Jurkat, Clone E6-1 (cell line): Measurements from ENCODE around the gene CCDC34.

ENCODE experiments used
- DNase-seq: peaks from one replicate; pipeline ENCODE4 v3.0.0-alpha.2; 2011; ENCODE audit warnings: low read depth, low spot score
- H3K4me3 ChIP-seq: 2 replicates; pipeline ENCODE4 v1.5.1; 2011; ENCODE audit warnings: mild to moderate bottlenecking, low read length, control low read depth, moderate library complexity

The CCDC34 gene

DNA sequence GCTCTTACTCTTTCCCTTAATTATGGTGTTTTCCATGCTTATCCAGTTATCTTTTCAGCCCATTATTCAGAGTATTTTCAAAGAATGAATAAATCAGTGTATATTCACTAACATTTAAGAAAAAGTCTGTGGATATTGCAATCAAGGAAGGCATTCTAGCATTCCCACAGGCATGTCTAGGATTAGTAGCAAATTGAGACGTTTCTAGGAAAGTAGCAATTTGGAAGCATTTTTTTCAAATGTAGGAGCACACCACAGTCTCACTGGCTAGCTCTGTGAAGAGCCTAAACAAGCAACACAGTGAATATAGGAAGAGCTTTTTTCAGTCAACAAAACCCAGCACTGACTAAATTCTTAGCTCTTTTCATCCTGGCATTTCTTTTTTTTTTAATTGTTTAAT lies 65.4 kb downstream of the CCDC34 start:
- H3K4me3 ChIP-seq = no peak overlapping the region
- no peak for DNase-seq

- peak; percentile 60 for DNase-seq
- H3K4me3 ChIP-seq = no peak overlapping the region
Measured at GRCh38 chr11:27296497-27296896, 66.5 kb downstream of the CCDC34 start.

- no peak overlapping the region for H3K4me3 ChIP-seq
- no peak for DNase-seq
Measured at GRCh38 chr11:27295928-27296327, 67.1 kb downstream of the CCDC34 start.

DNA sequence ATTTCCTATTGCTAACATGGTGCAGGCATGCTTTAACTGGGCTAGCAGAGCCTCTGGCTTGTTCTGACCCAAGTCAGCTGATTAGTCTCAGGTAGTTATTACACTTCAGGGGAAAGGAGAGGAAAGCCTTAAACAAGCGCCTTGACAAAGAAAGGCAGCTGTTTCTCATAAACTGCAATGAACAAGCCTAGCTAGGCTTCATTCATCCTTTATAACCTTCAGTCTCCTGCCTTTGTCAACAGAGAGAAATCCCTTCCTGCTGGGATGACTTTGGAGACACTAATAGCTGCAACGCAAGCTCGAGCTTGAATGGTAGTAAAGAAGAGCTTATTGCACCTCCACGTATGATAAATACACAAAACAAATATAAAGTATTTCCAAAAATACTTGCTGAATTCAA lies 68.4 kb downstream of the CCDC34 start:
- no peak for DNase-seq
- no peak overlapping the region for H3K4me3 ChIP-seq

DNA sequence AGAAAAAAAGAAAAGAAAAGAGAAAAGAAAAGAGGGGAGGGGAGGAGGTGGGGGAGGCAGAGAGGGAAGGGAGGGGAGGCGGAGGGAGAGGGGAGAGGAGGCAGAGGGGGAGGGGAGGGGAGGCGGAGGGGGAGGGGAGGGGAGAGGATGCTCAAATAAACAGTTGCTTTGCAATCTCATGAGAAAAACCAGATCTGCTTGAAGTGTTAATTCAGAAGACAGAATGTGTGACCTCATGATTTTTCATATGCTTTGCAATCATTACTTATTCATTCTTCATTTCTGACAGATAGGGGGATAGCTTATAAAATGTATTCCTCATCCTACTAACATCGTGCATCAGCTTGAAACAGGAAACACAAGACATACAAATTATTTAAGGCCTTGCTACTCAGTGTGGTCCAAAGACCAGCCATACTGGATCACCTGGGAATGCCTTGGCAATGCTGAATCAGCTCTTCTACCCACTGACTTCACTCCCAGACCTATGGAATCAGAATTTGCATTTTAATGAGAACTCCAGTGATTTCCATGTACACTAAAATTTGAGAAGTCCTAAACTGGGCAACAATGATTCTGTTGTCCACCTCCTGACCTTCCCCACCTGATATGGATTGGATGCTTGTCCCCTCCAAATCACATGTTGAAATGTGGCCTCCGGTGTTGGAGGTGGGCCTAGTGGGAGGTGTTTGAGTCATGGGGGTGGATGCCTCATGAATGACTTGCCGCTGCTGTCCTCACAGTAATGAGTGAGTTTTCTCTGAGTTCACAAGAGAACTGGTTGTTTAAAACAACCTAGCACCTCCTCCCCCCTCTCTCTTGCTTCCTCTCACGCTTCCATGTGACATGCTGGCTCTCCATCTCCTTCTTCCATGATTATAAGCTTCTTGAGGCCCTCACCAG lies 69.2 kb downstream of the CCDC34 start:
- no peak overlapping the region for H3K4me3 ChIP-seq
- DNase-seq = no peak

DNA sequence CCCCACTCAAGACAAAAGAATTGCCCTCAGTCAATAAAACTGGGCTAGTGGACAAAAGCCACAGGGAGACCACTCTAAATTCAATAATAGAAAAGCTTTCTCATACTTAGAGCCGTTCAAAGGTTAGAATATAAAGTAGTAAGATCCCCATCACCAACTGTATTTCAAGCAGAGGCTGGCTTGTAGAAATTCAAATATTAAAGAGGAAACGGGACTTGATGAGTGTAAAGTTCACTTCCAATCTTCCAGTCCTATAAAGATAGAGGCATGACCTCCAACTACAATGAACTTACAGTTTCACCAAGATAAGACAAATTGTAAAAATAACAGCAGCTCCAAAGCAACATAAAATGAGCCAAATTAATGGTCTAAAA lies 70.4 kb downstream of the CCDC34 start:
- no peak overlapping the region for H3K4me3 ChIP-seq
- no peak for DNase-seq

DNA sequence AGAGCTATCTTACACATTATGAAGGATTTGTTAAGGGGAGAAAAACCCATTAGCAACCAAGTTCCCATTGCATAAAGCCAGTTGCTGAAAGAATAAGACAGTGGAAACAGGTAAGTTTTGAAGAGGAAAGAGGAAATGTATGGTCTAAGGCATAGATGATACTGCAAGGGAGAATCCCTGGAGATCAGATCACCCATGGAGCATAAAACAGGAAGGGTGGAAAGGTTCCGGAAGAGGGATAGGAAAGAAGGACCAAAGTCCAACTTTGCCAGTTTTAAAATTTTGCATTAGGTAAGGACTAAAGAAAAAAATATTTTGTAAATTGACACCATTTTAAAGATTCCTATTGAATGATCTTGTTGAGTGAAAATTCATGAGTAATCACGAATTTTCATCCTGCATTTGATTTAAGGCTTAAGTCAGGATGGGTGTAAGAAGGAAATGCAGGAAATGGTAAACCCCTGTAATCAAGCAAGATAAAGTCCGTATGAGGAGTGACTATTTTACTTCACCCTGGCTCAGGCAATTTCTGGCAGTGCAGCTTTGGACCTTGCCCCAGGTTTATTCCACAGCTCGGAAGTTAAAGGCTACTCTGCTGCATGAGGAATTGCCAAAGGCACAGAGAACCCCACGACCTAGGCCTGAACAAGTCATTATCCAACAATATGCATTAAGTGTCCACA lies 70.9 kb downstream of the CCDC34 start:
- DNase-seq = no peak
- no peak overlapping the region for H3K4me3 ChIP-seq

DNA sequence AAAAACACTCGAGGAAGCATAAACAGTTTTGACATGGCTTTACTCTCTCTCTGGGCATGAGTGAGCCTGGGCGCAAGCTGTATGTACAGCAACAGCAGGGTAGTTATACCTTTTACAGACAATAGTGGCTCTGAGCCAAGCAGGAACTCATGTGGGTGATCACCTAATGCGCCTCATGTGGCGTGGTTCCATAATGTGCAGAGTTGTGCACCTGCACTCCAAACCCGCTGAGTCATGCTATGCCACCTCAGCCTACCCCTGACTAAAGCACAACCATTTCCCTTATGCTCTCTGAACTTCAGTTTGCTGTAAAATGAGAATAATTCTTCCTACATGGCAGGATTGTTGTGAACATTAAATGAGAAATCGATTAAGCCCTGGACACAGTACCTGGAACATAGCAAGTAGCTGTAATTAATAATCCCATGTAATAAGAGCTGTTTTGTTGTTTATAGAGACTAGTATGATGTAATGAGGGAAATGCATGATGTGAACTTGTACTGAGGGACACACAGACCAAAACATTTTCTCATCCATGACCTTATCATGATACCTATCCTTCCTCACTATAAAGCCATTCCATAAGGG lies 71.6 kb downstream of the CCDC34 start:
- DNase-seq = peak; percentile 51
- no peak overlapping the region for H3K4me3 ChIP-seq

GRCh38 chr11:27290261-27291050 lies 72.6 kb downstream of the CCDC34 start:
- no peak for DNase-seq
- no peak overlapping the region for H3K4me3 ChIP-seq
